ENCODE results near the gene MEOX2. TPM values are rescaled to one million over a fixed set of nuclear protein-coding genes. Genes with fewer than 3 reads are reported as not detected.

The MEOX2 gene
- total RNA-seq, 1 donor: not detected

DNA sequence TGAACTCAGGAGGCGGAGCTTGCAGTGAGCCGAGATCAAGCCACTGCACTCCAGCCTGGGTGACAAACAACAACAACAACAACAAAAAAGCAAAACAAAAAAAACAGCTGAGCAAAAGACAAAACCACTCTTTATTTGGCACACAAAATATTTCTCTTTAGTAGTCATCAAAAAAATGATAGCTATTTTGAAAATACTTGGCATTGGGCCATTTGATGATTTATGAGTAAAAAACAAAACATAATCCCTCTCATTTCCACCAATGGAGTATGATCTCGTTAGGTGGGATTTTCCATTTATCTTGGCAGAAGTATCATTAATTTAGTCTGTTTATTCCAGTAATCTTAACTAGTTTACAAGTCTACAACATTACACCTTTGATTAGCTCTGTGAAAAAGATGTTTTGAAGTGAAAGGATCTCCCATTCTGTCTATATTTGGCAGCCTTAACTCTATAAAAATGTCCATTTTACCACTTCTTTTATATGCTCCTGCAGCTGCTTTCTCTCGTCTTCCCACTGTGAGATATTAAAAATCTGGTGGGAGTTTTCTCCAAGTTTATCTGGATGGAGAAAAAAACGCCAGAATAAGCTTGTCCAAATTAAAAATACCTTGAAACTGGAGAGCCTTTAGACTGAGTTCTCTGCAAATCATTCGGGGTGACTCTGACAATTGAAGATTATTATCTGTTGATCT, 65.8 kb downstream of the MEOX2 start:
- no peak for DNase-seq (ENCODE audit: low read depth in 2 of 3, low spot score in 2 of 3)

- DNase-seq (ENCODE audit: low read depth in 2 of 3, low spot score in 2 of 3): no peak
Measured at GRCh38 chr7:15618275-15618674, 68.2 kb downstream of the MEOX2 start.

DNA sequence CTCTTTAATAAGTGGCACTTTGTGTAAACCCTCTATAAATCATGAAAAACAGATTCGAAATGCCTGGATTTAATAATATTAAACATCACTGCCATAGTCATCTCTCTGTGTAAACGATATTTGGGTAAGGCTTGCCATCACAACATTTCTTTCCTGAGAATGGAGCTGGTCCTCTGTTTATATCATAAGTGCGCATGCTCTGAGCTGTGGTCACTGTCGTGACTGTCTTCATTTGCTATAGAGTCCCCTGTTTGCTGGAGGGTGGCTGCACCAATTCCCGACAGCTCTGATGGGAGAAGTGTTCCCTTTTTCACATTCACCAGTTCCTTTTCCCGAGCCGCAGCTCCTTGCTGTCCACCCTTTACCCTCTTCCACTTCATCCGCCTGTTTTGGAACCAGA, 74.3 kb downstream of the MEOX2 start:
- no peak for DNase-seq (ENCODE audit: low read depth in 2 of 3, low spot score in 2 of 3)

GRCh38 chr7:15610503-15610902, 76.0 kb downstream of the MEOX2 start:
- DNase-seq (ENCODE audit: low read depth in 2 of 3, low spot score in 2 of 3): no peak

DNA sequence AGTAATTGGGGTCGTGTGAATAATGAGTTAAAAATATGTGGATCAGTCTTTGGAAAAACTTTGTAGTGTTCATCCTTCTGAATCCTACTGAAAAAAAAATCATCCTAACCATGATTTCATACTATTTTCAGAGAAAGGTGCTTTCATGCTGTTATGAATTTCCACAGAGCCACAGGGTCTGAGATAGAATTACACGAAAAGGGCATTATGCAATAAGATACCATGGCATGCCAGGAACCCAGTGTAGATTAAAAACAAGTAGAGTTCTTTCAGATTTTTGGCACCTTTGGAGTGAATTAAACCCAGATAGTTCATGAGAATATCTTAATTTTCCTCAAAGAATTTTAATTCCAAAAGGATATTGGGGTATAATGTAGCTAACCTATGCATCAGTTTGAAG, 77.2 kb downstream of the MEOX2 start:
- no peak for DNase-seq (ENCODE audit: low read depth in 2 of 3, low spot score in 2 of 3)

DNA sequence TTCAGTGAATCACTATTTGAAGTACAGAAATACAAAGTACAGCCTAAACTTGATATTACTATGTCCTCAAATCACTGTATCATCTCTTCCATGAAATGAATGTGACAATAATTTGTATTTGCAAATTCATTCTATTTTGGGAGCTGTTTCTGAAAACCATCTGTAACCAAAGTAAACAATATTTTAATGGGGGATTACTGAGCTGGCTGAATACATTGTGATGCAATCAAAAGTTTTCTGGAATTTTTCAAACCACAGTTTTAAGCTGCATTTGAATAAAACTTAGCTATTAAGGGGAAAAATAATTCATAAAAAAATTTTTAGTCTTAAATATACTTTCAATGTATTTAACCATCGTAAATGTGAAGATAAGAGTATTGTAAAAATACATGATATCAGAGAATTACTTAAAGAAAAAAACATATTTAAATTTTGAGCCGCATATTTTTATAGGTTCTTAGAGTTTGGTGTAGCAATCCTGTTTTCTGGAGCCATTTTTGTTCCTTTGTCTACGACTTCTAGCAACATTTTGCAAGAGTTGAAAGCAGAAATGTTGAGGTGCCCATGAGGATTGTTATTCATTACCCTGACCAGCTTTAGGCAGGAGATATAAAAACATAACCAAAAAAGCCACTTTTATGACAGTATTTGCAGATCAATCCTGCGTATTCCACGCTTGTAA, 78.8 kb downstream of the MEOX2 start:
- DNase-seq (ENCODE audit: low read depth in 2 of 3, low spot score in 2 of 3): no peak

DNA sequence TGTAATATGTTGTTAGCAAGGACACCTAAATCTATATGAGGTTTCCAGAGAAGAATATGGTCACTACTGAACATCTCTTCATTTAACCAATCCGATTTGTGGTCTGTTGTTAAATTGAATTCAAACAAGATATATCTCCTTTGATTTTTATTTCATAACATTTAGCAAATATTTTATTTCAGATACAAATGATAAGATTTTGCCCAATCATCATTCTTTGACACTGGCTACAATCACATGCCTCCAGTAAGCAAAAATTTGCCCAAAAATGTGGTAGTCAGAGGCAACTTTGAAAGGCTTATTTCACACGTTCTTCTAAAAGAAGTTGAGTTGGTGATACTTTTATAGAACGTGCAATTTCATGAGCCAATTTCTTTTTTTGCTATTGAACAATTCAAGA, 79.9 kb downstream of the MEOX2 start:
- DNase-seq (ENCODE audit: low read depth in 2 of 3, low spot score in 2 of 3): no peak

DNA sequence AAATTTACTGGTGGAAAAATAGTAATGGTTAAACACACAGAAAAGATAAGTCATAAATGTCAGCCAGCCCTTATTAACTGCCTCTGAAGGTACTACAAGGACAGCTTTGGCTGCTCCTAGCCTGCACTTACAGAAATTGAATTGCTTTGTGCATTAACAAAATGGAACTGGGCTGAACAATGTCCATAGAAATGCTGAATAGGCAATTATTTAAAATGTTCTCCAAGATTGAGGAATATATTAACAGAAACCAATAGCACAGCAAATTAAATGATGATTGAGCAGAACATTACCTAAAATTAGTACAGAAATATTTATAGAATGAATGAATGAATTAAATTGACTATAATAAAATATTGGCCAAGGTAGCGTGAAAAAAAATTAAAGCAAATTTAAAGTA, 82.3 kb downstream of the MEOX2 start:
- DNase-seq (ENCODE audit: low read depth in 2 of 3, low spot score in 2 of 3): no peak

GRCh38 chr7:15603124-15603523, 83.4 kb downstream of the MEOX2 start:
- no peak for DNase-seq (ENCODE audit: low read depth in 2 of 3, low spot score in 2 of 3)

GRCh38 chr7:15602236-15602635, 84.2 kb downstream of the MEOX2 start:
- DNase-seq (ENCODE audit: low read depth in 2 of 3, low spot score in 2 of 3): no peak

DNA sequence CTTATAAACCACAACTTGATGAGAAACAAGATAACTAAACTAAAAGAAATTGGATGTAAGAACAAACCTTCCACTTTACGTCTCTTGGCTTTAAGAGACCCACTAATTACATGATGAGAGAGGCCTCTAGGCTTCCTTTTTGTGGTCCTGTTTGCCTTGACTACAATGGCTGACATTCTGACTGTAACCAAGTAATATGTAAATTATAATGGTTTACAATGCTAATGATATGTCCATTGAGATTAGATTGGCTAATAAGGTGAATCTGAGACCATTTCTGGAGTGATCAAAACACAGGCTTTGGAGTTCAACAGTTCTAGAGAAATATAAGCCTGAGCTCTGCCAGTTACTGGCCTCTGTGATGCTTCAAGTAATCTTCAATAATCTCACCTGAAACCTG, 85.3 kb downstream of the MEOX2 start:
- no peak for DNase-seq (ENCODE audit: low read depth in 2 of 3, low spot score in 2 of 3)

GRCh38 chr7:15600298-15600697, 86.2 kb downstream of the MEOX2 start:
- no peak for DNase-seq (ENCODE audit: low read depth in 2 of 3, low spot score in 2 of 3)

- DNase-seq (ENCODE audit: low read depth in 2 of 3, low spot score in 2 of 3): no peak
Measured at GRCh38 chr7:15594461-15594860, 92.0 kb downstream of the MEOX2 start.

- DNase-seq (ENCODE audit: low read depth in 2 of 3, low spot score in 2 of 3): no peak
Measured at GRCh38 chr7:15593382-15593781, 93.1 kb downstream of the MEOX2 start.

DNA sequence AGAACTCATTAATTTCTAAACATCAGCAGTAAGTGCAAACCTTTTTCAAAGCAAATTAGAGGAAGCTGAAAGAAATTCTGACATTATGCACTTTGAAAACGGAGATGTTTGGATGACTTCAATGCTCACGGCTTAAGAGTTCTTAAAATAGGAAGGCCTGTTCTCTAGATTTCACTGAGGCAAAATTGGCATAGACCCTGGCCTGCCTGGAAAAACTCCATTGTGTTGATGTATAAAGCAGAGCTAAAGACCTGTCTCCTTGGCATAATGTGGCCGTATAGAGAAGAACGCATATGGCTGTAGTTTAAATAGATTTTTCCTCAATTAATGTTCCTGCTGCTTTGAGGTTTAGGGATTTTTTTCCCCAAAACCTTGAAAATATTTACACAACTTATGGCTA, 100.2 kb downstream of the MEOX2 start:
- no peak for DNase-seq (ENCODE audit: low read depth in 2 of 3, low spot score in 2 of 3)

GRCh38 chr7:15584575-15584974, 101.9 kb downstream of the MEOX2 start:
- DNase-seq (ENCODE audit: low read depth in 2 of 3, low spot score in 2 of 3): no peak

DNA sequence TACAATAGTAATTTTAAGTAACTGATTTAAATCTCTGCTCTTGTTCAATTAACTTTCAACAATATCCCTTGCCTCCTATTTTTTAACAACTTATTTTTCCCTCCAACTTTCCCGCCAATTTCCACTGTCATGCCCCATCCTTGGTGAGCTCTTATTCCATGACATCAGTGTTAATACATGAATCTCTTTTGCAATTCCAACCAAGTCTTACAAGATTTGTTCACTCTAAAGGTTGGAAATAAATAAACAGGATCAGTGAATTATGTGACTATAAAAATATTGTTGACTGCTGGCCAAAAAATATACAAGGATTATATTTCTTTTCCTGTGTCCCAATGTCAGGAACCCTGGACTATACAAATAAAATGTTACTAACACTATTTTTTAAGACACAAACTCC, 103.7 kb downstream of the MEOX2 start:
- no peak for DNase-seq (ENCODE audit: low read depth in 2 of 3, low spot score in 2 of 3)

DNA sequence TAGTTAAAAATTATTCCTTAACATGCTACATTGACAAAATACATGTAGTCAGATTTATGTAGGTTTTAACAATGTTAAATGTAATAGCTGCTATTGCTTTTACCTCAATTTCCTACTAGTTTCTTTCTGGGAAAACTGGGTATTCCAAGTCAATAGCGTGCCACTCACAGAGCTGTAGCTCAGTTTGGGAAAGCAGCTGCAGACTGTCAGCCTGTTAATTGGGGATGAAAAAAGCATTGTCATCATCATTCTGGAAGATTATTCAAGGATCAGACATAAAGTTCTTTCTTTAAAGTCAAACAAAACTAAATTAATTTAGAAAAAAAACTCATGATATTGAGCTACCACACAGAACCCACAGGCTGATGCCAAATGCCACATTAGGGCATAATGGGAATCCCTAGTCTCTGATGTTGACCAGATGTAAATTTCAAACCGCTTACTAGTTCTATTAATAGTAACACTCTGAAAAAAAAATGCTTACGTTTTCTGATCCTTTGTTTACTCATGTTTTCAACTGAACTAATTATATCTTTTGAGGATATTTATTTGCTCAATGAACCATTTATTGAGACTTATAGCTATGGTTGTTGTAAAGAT, 105.0 kb downstream of the MEOX2 start:
- DNase-seq (ENCODE audit: low read depth in 2 of 3, low spot score in 2 of 3): no peak

GRCh38 chr7:15580604-15581351, 105.7 kb downstream of the MEOX2 start:
- DNase-seq (ENCODE audit: low read depth in 2 of 3, low spot score in 2 of 3): no peak

- DNase-seq (ENCODE audit: low read depth in 2 of 3, low spot score in 2 of 3): no peak
Measured at GRCh38 chr7:15577600-15577999, 108.9 kb downstream of the MEOX2 start.

DNA sequence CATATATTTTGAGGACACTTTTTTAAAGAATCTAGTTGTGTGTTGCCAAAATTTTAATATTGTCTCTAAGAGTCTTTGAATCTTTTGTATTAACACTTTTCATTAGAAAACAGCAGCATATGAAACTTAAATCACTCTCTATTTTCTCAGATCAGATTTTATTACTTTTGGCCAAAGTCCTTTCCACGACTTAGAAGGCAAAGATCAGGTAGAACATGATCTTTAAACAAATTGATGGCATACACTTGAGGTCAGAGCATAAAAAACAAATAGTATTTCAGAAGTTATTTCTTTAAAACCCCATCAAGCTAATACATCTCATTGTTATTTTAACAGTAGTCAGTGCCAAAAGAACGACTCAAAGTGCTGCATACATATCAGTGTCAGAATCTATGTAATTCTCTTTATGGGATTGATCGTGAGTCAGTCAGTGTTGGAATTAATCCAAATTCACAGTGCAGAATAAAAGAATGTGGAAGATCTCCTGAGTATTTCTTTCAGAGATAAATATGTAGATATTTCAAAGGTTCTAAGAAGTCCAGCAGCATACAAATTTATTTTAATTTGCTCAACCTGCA, 115.1 kb downstream of the MEOX2 start:
- no peak for DNase-seq (ENCODE audit: low read depth in 2 of 3, low spot score in 2 of 3)
